Measurements from ENCODE around the gene FGF21.

The FGF21 gene

GRCh38 chr19:48728911-48729664, 26.2 kb upstream of the FGF21 start:
- no peak for DNase-seq

- no peak for DNase-seq
Observed at GRCh38 chr19:48731452-48731851, 23.9 kb upstream of the FGF21 start.

GRCh38 chr19:48734625-48735024, 20.7 kb upstream of the FGF21 start:
- DNase-seq, result no peak

GRCh38 chr19:48735031-48735615, 20.2 kb upstream of the FGF21 start:
- no peak for DNase-seq

GRCh38 chr19:48737360-48737998, 17.8 kb upstream of the FGF21 start:
- DNase-seq, result no peak

- peak; percentile 90 for DNase-seq
Observed at GRCh38 chr19:48738557-48739403, 16.5 kb upstream of the FGF21 start.

GRCh38 chr19:48739404-48740163, 15.7 kb upstream of the FGF21 start:
- DNase-seq, result no peak

- DNase-seq, result no peak
Observed at GRCh38 chr19:48740164-48740972, 15.0 kb upstream of the FGF21 start, which contains the start of gene RASIP1. Gene RASIP1, minus strand, starts transcription at chr19:48740610. Its CDS starts 328 bp downstream, at chr19:48740282.

- DNase-seq, result peak; percentile 16
Observed at GRCh38 chr19:48741129-48741999, 14.0 kb upstream of the FGF21 start.

- no peak for DNase-seq
Observed at GRCh38 chr19:48742096-48742495, 13.2 kb upstream of the FGF21 start.

GRCh38 chr19:48745208-48745995, 9.9 kb upstream of the FGF21 start:
- DNase-seq, result peak; percentile 49

GRCh38 chr19:48746110-48746509, 9.2 kb upstream of the FGF21 start:
- DNase-seq, result no peak

- DNase-seq, result peak; percentile 63
Observed at GRCh38 chr19:48746738-48747575, 8.4 kb upstream of the FGF21 start, which contains the start of gene IZUMO1. Gene IZUMO1, minus strand, starts transcription at chr19:48746909. Its CDS starts 1,050 bp downstream, at chr19:48745859.

GRCh38 chr19:48749571-48750198, 5.6 kb upstream of the FGF21 start:
- no peak for DNase-seq

- no peak for DNase-seq
Observed at GRCh38 chr19:48750351-48750750, 5.0 kb upstream of the FGF21 start.

GRCh38 chr19:48750771-48751504, 4.4 kb upstream of the FGF21 start:
- DNase-seq, result no peak

- no peak for DNase-seq
Observed at GRCh38 chr19:48751845-48752495, 3.4 kb upstream of the FGF21 start.
